Colonic mucosa (tissue), 4 donors: ENCODE measurements around the gene RTL10. TPM values are rescaled to one million over a fixed set of nuclear protein-coding genes. Genes with fewer than 3 reads are reported as not detected.

Experiments used
- DNase-seq: peaks from one replicate; pipeline ENCODE4 v3.0.0-alpha.2; 2020
- H3K27ac ChIP-seq: fragments of 200-600 bp; one replicate; pipeline ENCODE4 v1.8.0; 2021
- H3K27me3 ChIP-seq: fragments of 200-600 bp; one replicate; pipeline ENCODE4 v1.8.0; 2021
- H3K36me3 ChIP-seq: fragments of 200-600 bp; one replicate; pipeline ENCODE4 v1.8.0; 2021
- H3K4me1 ChIP-seq: fragments of 200-600 bp; one replicate; pipeline ENCODE4 v1.8.0; 2021; ENCODE audit warnings: mild to moderate bottlenecking
- H3K4me3 ChIP-seq: fragments of 200-600 bp; one replicate; pipeline ENCODE4 v1.8.0; 2021
- H3K9ac ChIP-seq, 2 donors: one replicate each; pipeline ENCODE4 v1.7.0; 2013; ENCODE audit warnings: control low read depth in 2 of 2, low read depth in 2 of 2, low read length in 2 of 2
- H3K9me3 ChIP-seq: fragments of 200-600 bp; one replicate; pipeline ENCODE4 v1.8.0; 2021
- intact Hi-C: fragments of 100-400 bp; cut with DNase I; formaldehyde crosslinking; loops from one replicate; pipeline ENCODE4 v1.14.1; 2022
- total RNA-seq, 2 donors: library from RNA; stranded (reverse); fragmentation: NEBNext Ultra II Directional in 1 of 2; extraction: Animal tissue kit (Norgen Biotek cat#: 25700) in 1 of 2; gene quantifications; one replicate each; pipeline ENCODE4 v1.2.1, GENCODE V29; 2021
- TF ChIP-seq, protein P1 (sequence below): fragments of 200-600 bp; IDR thresholded peaks from one replicate; pipeline ENCODE4 v1.8.0; 2022; ENCODE audit warnings: antibody characterized with exemption, mild to moderate bottlenecking
- donor health status: healthy.
- donor health status: DM: no; HTN: no; CAD: no.
- donor health status: DM: no; HTN: no; CAD: no.

The RTL10 gene
- total RNA-seq, 2 donors from 2014 or later, result 9.7 to 14.1 TPM

DNA sequence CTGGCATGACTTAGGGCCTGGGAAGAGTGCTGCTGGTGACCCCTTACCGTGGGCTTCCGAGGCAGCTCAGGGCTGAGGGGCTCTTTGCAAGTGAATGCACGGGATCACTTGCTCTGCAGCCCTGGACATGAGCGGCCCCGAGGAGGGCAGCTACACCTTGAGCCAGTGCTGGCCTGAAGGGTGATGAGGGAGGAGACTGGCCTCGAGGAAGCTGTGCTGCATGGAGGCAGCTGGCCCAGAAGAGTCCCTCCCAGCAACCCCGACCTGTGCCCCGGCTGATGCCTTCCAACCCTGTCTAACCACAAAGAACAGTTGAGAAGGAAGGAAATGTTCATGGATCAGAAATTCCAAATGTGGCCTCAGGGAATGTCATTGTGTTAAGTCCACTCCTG is 48.9 kb downstream of the RTL10 start:
- Histone ChIP-seq H3K27me3 (no peaks in the 10 kb centered on the region), H3K36me3 (no peaks in the 10 kb centered on the region), H3K4me1 (peaks cover 3% of the 10 kb centered on the region), H3K9me3 (no peaks in the 10 kb centered on the region), H3K27ac (no peak overlapping the region), H3K4me3 (no peak overlapping the region), H3K9ac (no peak overlapping the region)
- intact Hi-C loops, result no loop called here
- no peak for DNase-seq
- TF ChIP-seq, protein P1, sequence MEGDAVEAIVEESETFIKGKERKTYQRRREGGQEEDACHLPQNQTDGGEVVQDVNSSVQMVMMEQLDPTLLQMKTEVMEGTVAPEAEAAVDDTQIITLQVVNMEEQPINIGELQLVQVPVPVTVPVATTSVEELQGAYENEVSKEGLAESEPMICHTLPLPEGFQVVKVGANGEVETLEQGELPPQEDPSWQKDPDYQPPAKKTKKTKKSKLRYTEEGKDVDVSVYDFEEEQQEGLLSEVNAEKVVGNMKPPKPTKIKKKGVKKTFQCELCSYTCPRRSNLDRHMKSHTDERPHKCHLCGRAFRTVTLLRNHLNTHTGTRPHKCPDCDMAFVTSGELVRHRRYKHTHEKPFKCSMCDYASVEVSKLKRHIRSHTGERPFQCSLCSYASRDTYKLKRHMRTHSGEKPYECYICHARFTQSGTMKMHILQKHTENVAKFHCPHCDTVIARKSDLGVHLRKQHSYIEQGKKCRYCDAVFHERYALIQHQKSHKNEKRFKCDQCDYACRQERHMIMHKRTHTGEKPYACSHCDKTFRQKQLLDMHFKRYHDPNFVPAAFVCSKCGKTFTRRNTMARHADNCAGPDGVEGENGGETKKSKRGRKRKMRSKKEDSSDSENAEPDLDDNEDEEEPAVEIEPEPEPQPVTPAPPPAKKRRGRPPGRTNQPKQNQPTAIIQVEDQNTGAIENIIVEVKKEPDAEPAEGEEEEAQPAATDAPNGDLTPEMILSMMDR, result no peak

Other genes starting within 250 kb of the RTL10 start
- gene SEPTIN5, start 140.4 kb downstream of the RTL10 start, total RNA-seq, result 1 to 10 TPM; 2.2 to 2.5 TPM
- 1 to 10 TPM in 1 of 2 donors, under 1 TPM in 1; 0.45 to 1.1 TPM for gene GP1BB, start 131.3 kb downstream of the RTL10 start, total RNA-seq
- 1 to 10 TPM in 1 of 2 donors, under 1 TPM in 1; 0.80 to 1.9 TPM for gene TBX1, start 94.1 kb downstream of the RTL10 start, total RNA-seq
- gene GNB1L, start within 50 bp of the RTL10 start, total RNA-seq, result 10 to 100 TPM in 1 of 2 donors, 1 to 10 TPM in 1; 4.4 to 10.2 TPM
- 100 to 1,000 TPM in 1 of 2 donors, 10 to 100 TPM in 1; 70.0 to 125 TPM for gene COMT, start 86.9 kb upstream of the RTL10 start, total RNA-seq
- gene TXNRD2, start 86.9 kb upstream of the RTL10 start, total RNA-seq, result 10 to 100 TPM; 22.3 to 29.5 TPM
- 10 to 100 TPM; 11.7 to 18.5 TPM for gene ARVCF, start 161.9 kb upstream of the RTL10 start, total RNA-seq
- 10 to 100 TPM; 22.1 to 34.1 TPM for gene TANGO2, start 166.2 kb upstream of the RTL10 start, total RNA-seq
- 10 to 100 TPM; 21.1 to 52.7 TPM for gene DGCR8, start 225.4 kb upstream of the RTL10 start, total RNA-seq